Esophagus squamous epithelium (tissue), 5 donors: ENCODE data around the gene FXYD6. TPM values are rescaled to one million over a fixed set of nuclear protein-coding genes. Genes with fewer than 3 reads are reported as not detected.

Experiments used
- DNase-seq: peaks from one replicate; lab custom pipeline; 2025; lab: John Stamatoyannopoulos, UW
- H3K27ac ChIP-seq, 4 donors: fragments of 200-600 bp; sonication (generic); one replicate each; pipeline ENCODE4 v1.5.1; 2016 to 2019; ENCODE audit warnings: mild to moderate bottlenecking in 1 of 4
- H3K27me3 ChIP-seq, 4 donors: fragments of 200-600 bp; sonication (generic); 1 replicate in 3 of 4; 2 replicates in 1 of 4; pipeline versions ENCODE4 v1.5.1 to v1.6.0; 2017 to 2021; ENCODE audit warnings: antibody characterized with exemption in 1 of 4
- H3K36me3 ChIP-seq, 3 donors: fragments of 200-600 bp; sonication (generic); one replicate each; pipeline ENCODE4 v1.5.1; 2016 to 2019
- H3K4me1 ChIP-seq, 3 donors: fragments of 200-600 bp; sonication (generic); one replicate each; pipeline ENCODE4 v1.5.1; 2017 to 2019
- H3K4me3 ChIP-seq, 4 donors: fragments of 200-600 bp; sonication (generic); 1 replicate in 3 of 4; 2 replicates in 1 of 4; pipeline ENCODE4 v1.5.1; 2016 to 2019; ENCODE audit warnings: mild to moderate bottlenecking in 2 of 4, moderate library complexity in 1 of 4
- H3K9me3 ChIP-seq, 3 donors: fragments of 200-600 bp; sonication (generic); one replicate each; pipeline ENCODE4 v1.5.1; 2016 to 2019
- POLR2A ChIP-seq, 4 donors: fragments of 450-650 bp; IDR thresholded peaks; one replicate each; pipeline ENCODE4 v1.6.1; 2017; ENCODE audit warnings: antibody characterized with exemption in 4 of 4, mild to moderate bottlenecking in 4 of 4, moderate library complexity in 3 of 4
- WGBS, 2 donors: methylation state at CpG; one replicate each; pipeline ENCODE4 v1.1.5; 2018; 5-methylcytosine and 5-hydroxymethylcytosine counted together
- intact Hi-C: fragments of 100-400 bp; cut with DNase I; formaldehyde crosslinking; loops from one replicate; pipeline ENCODE4 v1.15.0; 2022
- total RNA-seq, 4 donors: library from RNA; depleted of rRNA; stranded (reverse); fragments of >200 nt; gene quantifications; one replicate each; pipeline ENCODE4 v1.1.0, GENCODE V29; 2016
- TF ChIP-seq, protein P1 (sequence below), 6 experiments: fragments of 450-650 bp in 4 of 6; fragments of 200-600 bp in 2 of 6; sonication (generic) in 2 of 6; IDR thresholded peaks; one replicate each; pipeline ENCODE4 v1.5.1; 2016 to 2019; ENCODE audit warnings: antibody characterized with exemption in 6 of 6, mild to moderate bottlenecking in 4 of 6, moderate library complexity in 4 of 6
- donor health status: DM: yes; HTN: yes; CAD: no.

The FXYD6 gene
- total RNA-seq, 4 donors from 2014 or later, result 0.61 to 27.7 (median 2.1) TPM

DNA sequence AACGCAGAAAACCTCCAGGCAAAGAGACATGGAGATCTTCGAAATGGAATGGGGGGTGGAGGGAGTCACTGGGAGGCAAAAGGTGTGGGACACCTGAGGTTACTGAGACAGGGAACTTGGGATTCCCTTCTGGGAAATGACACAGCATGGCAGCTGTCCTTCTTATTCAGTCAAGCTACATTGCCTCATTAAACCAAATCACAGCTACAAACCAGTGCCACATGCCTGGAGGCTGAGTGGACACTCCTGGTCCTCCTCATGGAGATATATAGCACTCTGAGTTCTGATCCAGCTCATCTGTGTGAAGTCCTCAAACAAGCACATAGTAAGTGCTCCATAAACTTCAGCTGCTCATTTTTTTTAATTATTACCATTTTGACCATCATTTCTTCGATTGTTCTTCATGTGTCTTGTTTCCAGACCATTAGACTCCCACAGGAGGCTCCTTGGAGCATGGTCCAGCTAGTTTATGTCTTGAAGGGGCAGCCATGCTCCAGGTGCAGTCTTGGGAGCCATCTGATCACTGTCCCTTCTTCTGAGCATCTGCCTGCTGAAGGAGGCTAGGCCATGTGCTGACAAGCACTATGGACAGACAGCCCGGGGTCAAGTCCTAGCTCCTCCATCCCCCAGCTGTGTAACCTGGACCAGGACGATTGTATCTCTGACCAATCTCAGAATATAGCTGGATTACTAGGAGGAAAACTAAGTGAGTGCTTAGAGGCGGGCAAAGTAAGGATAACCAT lies 42.2 kb downstream of the FXYD6 start:
- no peak overlapping the region for H3K4me3 ChIP-seq
- DNase-seq, result no peak
- peak overlapping the region in 1 of 4 donors; percentile 5 for H3K27ac ChIP-seq
- intact Hi-C loops, result no loop called here
- peaks cover 0 to 32% (median 10%) of the 10 kb centered on the region in 3 donors for H3K4me1 ChIP-seq
- TF ChIP-seq POLR2A (IDR thresholded peaks at IDR 0.05), result no peak
- TF ChIP-seq, protein P1, sequence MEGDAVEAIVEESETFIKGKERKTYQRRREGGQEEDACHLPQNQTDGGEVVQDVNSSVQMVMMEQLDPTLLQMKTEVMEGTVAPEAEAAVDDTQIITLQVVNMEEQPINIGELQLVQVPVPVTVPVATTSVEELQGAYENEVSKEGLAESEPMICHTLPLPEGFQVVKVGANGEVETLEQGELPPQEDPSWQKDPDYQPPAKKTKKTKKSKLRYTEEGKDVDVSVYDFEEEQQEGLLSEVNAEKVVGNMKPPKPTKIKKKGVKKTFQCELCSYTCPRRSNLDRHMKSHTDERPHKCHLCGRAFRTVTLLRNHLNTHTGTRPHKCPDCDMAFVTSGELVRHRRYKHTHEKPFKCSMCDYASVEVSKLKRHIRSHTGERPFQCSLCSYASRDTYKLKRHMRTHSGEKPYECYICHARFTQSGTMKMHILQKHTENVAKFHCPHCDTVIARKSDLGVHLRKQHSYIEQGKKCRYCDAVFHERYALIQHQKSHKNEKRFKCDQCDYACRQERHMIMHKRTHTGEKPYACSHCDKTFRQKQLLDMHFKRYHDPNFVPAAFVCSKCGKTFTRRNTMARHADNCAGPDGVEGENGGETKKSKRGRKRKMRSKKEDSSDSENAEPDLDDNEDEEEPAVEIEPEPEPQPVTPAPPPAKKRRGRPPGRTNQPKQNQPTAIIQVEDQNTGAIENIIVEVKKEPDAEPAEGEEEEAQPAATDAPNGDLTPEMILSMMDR (IDR thresholded peaks at IDR 0.05), result no peak
- H3K36me3 ChIP-seq, result no peaks in the 10 kb centered on the region
- H3K27me3 ChIP-seq, result peaks cover 0 to 65% (median 0%) of the 10 kb centered on the region in 4 donors
- no peaks in the 10 kb centered on the region for H3K9me3 ChIP-seq
- 89 to 91% methylated on average over 6 of the region's 6 CpGs for WGBS, 2 donors

DNA sequence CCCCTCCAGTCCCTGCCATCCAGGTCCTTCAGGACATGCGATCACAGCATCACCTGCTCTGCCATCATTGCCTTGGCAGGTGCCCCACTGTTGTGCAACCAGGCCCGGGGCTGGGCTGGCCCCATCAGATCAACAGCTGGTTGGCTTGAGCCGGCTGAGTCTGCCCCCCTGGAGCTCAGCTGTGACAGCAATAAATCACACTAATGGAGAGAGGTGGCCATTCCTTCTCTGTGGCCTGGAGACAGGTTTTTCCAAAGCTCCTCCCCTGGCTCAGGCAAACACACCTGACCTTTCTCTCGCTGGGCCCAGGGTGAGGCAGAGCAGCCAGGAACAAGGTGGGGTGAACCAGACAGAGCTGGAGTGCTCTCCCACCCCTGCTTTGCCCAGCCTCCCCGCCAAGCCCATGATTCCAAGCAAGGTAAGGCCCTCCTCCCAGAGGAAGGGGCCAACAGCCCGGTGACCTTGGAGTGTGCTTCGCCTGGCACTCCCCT lies 43.0 kb downstream of the FXYD6 start:
- Histone ChIP-seq H3K27me3 (peaks cover 0 to 69% (median 0%) of the 10 kb centered on the region in 4 donors), H3K4me3 (no peak overlapping the region), H3K36me3 (no peaks in the 10 kb centered on the region), H3K4me1 (peaks cover 8 to 40% (median 18%) of the 10 kb centered on the region in 3 donors), H3K9me3 (no peaks in the 10 kb centered on the region), H3K27ac (no peak overlapping the region)
- TF ChIP-seq, protein P1 (IDR thresholded peaks at IDR 0.05), result no peak
- no peak for TF ChIP-seq POLR2A (IDR thresholded peaks at IDR 0.05)
- intact Hi-C loops, result no loop called here
- DNase-seq, result no peak
- WGBS, 2 donors, result 45 to 62% methylated on average over 3 to 5 of the region's 7 CpGs

DNA sequence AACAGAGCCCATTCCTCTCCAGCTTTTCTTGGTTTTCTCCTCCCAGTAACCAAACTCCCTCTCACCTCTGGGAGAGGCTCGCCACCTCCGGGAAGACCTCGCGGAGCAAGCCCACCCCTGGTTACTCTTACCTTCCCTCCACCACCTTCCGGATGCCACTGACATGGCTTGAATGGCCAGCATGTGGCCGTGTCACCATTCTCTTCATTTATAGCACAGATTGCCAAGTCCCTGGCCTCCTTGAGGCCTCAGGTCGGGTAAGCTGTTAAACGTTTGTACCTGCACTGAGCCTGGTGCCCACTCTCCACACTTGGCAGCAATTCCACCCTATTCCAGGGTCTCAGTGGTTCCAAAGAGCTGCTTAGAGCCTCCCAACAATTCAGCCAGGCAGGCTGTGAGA lies 43.9 kb downstream of the FXYD6 start:
- Histone ChIP-seq H3K27me3 (peaks cover 0 to 70% (median 0%) of the 10 kb centered on the region in 4 donors), H3K27ac (no peak overlapping the region), H3K4me3 (no peak overlapping the region), H3K4me1 (peaks cover 8 to 48% (median 25%) of the 10 kb centered on the region in 3 donors), H3K36me3 (no peaks in the 10 kb centered on the region), H3K9me3 (no peaks in the 10 kb centered on the region)
- 90 to 94% methylated on average over 7 of the region's 8 CpGs for WGBS, 2 donors
- DNase-seq, result no peak
- TF ChIP-seq POLR2A (IDR thresholded peaks at IDR 0.05), result no peak
- TF ChIP-seq, protein P1 (IDR thresholded peaks at IDR 0.05), result no peak
- intact Hi-C loops, result no loop called here

DNA sequence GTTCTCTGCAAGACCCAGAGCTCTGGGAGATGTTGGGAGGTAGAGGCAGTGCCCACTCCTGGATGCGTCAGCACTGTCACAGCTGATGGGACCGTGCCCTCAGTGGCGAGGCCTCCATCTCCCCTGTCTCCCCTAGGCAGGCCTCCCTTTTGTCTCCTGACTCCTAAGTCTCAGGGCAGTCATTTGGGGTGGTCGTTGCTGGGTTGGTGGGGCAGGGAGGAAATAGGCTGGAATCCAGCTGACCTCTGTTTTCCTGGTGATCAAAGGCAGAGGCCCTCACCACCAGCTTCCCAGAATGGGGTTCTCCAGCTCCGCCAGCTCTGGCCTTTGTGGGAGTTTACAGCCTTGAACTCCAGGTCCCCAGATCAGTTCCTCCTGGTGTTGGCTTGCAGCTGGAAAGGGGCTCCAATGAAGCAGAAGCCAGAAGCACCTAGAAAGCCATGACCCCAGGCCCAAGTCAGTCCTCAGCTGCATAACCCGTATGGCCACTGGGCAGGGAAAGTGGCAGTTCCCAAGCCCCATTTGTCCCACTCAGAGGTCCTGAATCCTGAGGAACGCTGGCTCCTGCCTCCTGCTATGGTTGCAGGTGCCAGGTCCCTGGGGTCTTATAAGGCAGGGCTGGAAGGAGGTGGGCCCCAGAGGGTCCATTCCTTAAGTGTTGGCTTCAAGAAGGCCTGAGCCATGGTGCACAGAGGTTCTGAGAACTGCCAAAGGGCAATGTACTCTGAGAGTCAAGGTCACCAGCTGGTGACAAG lies 44.6 kb downstream of the FXYD6 start:
- no peak for DNase-seq

More for the DNA sequence above, 44.6 kb downstream of the FXYD6 start:
- H3K27me3 ChIP-seq, result peaks cover 0 to 67% (median 0%) of the 10 kb centered on the region in 4 donors
- no peak overlapping the region for H3K27ac ChIP-seq
- TF ChIP-seq, protein P1 (IDR thresholded peaks at IDR 0.05), result no peak
- TF ChIP-seq POLR2A (IDR thresholded peaks at IDR 0.05), result no peak
- H3K4me3 ChIP-seq, result no peak overlapping the region
- intact Hi-C loops, result no loop called here
- H3K36me3 ChIP-seq, result no peaks in the 10 kb centered on the region
- 33 to 83% methylated on average over 1 to 6 of the region's 7 CpGs for WGBS, 2 donors
- peaks cover 8 to 48% (median 25%) of the 10 kb centered on the region in 3 donors for H3K4me1 ChIP-seq
- H3K9me3 ChIP-seq, result no peaks in the 10 kb centered on the region
